Muscle of arm (tissue), 12 donors: ENCODE results near the gene KRT79. TPM values are rescaled to one million over a fixed set of nuclear protein-coding genes. Genes with fewer than 3 reads are reported as not detected.

ENCODE experiments used
- DNase-seq: peaks from one replicate; pipeline ENCODE4 v3.0.0-alpha.2; 2013
- polyA plus RNA-seq, 12 donors: library from polyadenylated mRNA; unstranded; fragments of 120-200 nt; gene quantifications; one replicate each; pipeline ENCODE4 v1.2.1, GENCODE V29; 2013; ENCODE audit not compliant: insufficient read length in 12 of 12

Gene KRT79
- polyA plus RNA-seq, 12 donors = 0.11 TPM; not detected in 11

DNA sequence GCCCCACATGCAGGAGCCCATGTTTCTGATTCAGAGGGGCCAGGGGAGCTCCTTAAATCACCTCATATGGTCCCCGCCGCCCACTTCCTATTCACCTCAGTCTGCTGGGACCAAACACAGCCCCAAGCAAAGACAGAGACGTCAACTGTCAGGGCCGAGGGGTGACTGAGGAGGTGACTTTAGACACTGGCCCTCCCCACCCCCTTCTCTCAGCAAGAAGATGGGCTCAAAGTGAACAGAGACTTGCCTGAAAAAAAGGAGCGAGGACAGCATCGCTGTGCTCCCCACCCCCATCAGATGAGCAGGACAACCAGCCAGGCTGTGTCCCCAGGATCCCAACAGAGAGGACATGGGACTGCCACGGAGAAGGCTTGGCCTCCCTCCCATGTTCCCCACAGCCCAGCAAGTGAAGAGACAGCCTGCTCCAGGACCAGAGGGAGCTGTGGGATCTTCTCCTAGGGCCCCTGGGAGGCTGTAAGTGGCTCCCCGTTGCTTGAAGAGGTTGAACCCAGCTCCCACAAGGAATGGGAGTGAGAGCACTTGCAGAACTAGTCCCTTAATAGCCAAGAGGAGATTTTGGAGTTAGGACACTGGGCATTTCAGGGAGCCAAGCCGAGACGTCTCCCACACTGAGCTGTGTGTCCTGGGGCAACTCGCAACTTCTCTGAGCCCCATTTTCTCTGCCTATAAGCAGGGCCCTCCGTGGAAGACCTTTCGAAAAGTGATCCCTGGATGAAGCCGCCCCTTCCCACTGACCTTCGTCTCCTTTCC, 1.3 kb upstream of the KRT79 start:
- DNase-seq = no peak

GRCh38 chr12:52834727-52835001, 553 bp upstream of the KRT79 start:
- DNase-seq = no peak

DNA sequence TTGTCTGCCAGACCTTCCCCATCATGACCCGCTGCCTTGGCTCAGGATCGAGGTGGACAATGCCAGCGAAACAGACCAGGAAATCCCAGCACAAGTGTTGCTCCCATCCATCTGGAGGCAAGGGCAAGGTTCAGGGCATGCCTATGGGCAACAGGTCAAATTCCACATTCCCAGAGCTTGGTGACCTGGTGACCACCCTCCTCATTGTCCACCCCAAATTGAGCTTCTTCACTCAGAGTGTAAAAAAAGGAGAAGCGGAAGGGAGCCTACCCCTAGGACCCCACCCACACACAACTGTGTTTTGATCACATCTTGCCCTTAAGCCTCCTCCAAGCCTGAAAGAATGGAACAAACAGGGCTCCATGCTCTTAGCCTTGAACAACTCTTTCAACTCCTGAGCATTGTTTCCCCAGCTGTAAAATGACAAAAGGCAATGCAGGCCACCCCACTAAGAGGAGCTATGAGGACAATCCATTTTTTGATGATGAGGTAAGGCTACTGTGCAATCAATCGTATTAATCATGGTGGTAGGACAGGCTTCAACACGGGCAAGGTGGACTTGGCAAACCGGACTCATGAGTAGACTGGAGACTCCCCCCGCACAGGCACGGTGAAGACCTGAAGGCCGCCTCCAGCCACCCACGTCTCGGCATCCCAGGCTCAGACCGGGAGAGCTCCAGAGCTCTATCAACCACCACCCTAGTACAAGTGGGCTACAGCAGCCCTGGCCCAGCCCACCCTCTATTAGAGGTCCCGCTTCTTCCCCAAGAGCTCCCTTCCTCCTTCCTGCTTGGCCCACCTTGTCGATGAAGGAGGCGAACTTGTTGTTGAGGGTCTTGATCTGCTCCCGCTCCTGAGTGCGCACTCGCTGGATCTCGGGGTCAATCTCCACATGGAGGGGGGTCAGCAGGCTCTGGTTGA, 866 bp downstream of the KRT79 start:
- DNase-seq = no peak

- DNase-seq = no peak
Measured at GRCh38 chr12:52832451-52832850, 1.7 kb downstream of the KRT79 start.

- DNase-seq = no peak
Measured at GRCh38 chr12:52831251-52831650, 2.9 kb downstream of the KRT79 start.

- DNase-seq = no peak
Measured at GRCh38 chr12:52829986-52830770, 3.9 kb downstream of the KRT79 start.

GRCh38 chr12:52828591-52829021, 5.5 kb downstream of the KRT79 start:
- no peak for DNase-seq

- no peak for DNase-seq
Measured at GRCh38 chr12:52828156-52828555, 6.0 kb downstream of the KRT79 start.

- DNase-seq = no peak
Measured at GRCh38 chr12:52827499-52828090, 6.5 kb downstream of the KRT79 start.

DNA sequence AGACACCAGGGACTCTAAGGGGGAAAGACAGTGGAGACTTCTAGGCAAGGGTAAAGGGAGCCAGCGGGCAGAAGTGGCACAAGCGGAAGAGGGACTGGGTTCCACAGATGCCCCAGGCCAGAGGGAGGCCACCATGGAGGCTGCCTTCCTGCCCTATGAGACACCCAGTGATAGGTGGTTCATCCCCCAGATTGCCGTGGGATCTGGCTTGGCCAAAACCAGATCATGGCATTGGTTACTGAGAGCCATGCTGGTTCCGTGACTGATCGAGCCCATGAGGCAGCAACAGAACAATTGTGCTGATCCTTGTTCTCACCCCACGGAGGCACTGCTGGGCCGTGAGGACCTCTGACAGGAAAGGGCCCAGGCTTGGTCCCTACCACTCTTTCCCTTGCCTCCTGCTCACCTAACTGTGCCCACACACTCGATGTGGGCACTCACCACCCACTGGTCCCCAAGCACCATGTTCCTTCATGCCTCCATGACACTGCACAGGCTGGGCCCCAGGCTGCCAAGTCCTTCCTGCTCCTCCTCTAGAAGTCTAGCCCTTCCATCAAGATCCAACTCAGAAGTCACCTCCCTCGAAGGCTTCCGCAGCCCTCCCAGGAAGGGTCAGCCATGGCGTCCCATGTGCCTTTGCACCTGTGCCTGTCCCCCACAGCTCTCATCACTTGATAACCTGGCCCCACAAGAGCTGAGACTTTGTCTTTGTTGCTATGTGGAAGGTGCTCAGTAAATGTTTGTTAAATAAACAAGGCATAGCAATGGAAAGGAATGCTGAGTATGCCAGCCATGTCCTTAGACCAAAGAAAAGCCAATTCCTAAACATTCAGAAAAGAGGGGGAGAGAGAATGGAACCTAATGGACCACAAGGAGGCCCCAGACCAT, 7.3 kb downstream of the KRT79 start:
- DNase-seq = no peak

DNA sequence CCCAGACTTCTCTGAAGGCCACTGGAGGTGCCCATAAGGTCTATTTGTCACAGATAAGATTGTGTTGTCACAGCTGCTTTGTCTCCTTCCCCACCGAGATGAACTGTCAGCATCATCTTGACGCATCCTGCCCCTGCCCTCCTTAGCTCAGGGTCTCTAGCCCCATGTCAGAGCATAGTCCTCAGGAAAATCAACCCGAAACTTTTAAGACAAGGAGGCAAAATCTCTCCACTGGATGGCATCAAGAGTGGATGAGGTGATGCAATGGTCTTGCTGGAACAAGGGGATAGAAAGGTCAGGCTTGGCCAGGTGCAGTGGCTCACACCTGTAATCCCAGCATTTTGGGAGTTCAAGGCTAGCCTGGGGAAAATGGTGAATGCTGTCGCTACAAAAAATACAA, 8.2 kb downstream of the KRT79 start:
- no peak for DNase-seq

DNA sequence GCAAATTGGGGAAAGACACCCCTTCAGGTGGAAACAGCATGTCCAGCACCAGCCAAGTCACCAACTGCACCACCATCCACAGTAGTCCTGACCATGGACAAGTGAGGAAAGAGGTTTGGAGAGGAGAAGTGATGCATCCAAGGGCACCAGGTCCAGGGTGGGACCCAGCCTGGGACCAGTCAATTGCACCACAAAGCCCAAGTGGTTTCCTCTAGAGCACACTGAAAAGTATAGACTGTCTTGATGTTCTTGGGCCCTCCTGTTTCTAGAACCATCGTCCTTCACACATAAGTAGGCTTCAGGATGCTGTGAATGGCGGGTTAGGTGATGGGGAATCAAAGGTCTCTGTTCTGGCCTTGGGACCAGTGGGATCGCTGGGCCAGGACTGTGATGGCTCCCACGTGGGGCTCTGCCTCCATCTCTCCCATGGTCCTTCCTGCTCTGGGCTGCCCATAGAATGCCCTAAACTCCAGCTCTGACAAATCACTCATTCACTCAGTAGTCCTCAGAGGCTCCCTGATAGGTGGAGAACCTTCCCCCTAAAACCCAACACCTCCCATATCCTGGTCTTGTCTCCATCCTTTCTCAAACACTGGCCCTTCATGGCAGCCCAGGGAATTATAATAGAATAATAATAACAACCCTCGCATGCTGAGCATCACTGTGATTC, 9.2 kb downstream of the KRT79 start:
- no peak for DNase-seq

DNA sequence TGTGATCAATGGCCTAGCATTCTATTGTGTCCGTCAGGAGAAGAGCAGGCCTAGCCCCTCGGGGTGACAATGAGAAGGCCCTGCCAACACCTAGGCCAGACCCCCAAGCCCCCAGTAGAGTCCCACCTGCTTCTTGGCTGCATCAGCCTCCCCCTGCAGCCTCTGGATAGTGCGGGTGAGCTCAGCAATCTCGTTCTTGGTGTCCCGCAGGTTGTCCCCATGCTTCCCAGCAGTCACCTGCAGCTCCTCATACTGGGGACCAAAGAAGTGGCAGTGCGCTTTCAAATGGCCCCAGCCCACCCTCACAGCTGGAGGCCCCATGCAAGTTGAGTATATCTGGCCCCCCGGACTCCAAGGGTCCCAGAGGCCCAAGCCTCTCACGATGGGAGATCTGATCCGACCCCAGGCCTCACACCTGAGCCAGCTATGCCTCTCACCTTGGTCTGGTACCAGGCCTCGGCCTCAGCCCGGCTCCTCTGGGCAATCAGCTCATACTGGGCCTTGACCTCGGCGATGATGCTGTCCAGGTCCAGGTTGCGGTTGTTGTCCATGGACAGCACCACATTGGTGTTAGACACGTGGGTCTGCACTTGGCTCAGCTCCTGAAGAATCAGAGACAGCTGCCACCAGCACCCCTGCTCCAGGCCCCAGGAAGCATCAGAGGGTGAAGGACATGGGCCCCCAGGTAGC, 10.2 kb downstream of the KRT79 start:
- DNase-seq = no peak

- no peak for DNase-seq
Measured at GRCh38 chr12:52822771-52823510, 11.2 kb downstream of the KRT79 start.

- DNase-seq = no peak
Measured at GRCh38 chr12:52821826-52822660, 12.1 kb downstream of the KRT79 start.

GRCh38 chr12:52821071-52821730, 12.9 kb downstream of the KRT79 start:
- DNase-seq = no peak

DNA sequence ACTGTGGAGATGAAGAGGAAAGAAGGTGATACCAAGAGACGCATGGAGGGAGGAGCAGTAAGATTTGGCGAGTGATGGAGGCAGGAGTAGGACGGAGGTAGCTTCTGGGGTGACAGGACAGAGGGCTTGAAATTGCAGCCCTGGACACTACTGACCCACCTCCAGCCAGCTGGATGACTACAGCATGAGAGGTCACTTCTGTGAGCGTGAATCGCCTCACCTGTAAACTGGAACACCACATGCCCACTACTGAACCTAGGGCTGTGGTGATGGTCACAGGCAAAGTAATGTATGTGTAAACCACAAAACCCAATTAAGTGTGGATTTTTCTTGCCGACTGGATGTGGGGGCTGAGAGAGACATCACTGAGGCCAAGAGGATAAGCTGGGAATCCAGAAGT, 13.6 kb downstream of the KRT79 start:
- no peak for DNase-seq
